CD4-positive, CD25-positive, alpha-beta regulatory T cell (primary cell): ENCODE measurements around the gene CEP57. TPM values are rescaled to one million over a fixed set of nuclear protein-coding genes. Genes with fewer than 3 reads are reported as not detected.

Source experiments
- ATAC-seq, 2 donors: fragments of 150-1000 bp; cut with Tn5 transposase; one replicate each; pipeline ENCODE4 v1.10.0; 2021; ENCODE audit warnings: low read depth in 2 of 2, moderate number of reproducible peaks in 2 of 2, moderate library complexity in 1 of 2
- DNase-seq, 3 donors: peaks; one replicate each; pipeline versions ENCODE4 v3.0.0 to v3.0.0-alpha.2; 2012 to 2022; ENCODE audit warnings: mixed read lengths in 1 of 3
- H3K27ac ChIP-seq: one replicate; pipeline ENCODE4 v1.7.0; 2013; ENCODE audit warnings: mild to moderate bottlenecking, low read length; ENCODE audit not compliant: insufficient read depth, poor library complexity, severe bottlenecking
- H3K27me3 ChIP-seq: one replicate; pipeline ENCODE4 v1.7.0; 2013; ENCODE audit warnings: low read length; ENCODE audit not compliant: control insufficient read depth, insufficient read depth
- H3K36me3 ChIP-seq: one replicate; pipeline ENCODE4 v1.7.0; 2013; ENCODE audit warnings: mild to moderate bottlenecking, low read length, moderate library complexity; ENCODE audit not compliant: control insufficient read depth, insufficient read depth
- H3K4me1 ChIP-seq: 2 replicates; pipeline ENCODE4 v1.7.0; 2013; ENCODE audit warnings: mild to moderate bottlenecking, low read length; ENCODE audit not compliant: insufficient read depth, control insufficient read depth, poor library complexity, severe bottlenecking
- H3K4me3 ChIP-seq: one replicate; pipeline ENCODE4 v1.7.0; 2013; ENCODE audit warnings: low read depth, mild to moderate bottlenecking, low read length, moderate library complexity
- H3K9me3 ChIP-seq, 2 experiments: 1 replicate in 1 of 2; 2 replicates in 1 of 2; pipeline ENCODE4 v1.7.0; 2013; ENCODE audit warnings: low read length in 2 of 2, mild to moderate bottlenecking in 1 of 2, moderate library complexity in 1 of 2; ENCODE audit not compliant: control insufficient read depth in 2 of 2
- H3K27ac Mint-ChIP-seq, 3 donors: one replicate each; pipeline ENCODE4 v1.8.0; 2020 to 2022; ENCODE audit warnings: mild to moderate bottlenecking in 3 of 3, mixed read lengths in 3 of 3, moderate library complexity in 2 of 3
- H3K27me3 Mint-ChIP-seq: one replicate; pipeline ENCODE4 v1.8.0; 2022; ENCODE audit warnings: mild to moderate bottlenecking, mixed read lengths
- H3K36me3 Mint-ChIP-seq: one replicate; pipeline ENCODE4 v1.8.0; 2020; ENCODE audit warnings: mixed read lengths
- H3K4me1 Mint-ChIP-seq, 4 donors: one replicate each; pipeline ENCODE4 v1.8.0; 2020 to 2022; ENCODE audit warnings: mixed read lengths in 4 of 4, mild to moderate bottlenecking in 1 of 4
- H3K4me3 Mint-ChIP-seq, 4 donors: one replicate each; pipeline ENCODE4 v1.8.0; 2020 to 2022; ENCODE audit warnings: mild to moderate bottlenecking in 4 of 4, mixed read lengths in 4 of 4, moderate library complexity in 3 of 4
- H3K9me3 Mint-ChIP-seq, 7 donors: one replicate each; pipeline ENCODE4 v1.8.0; 2020 to 2022; ENCODE audit warnings: mixed read lengths in 7 of 7, mild to moderate bottlenecking in 3 of 7, moderate library complexity in 2 of 7
- polyA plus RNA-seq, 4 donors: library from polyadenylated mRNA; unstranded; fragments of 300-500 nt; fragmentation: Illumina TruSeq; gene quantifications; one replicate each; pipeline ENCODE4 v1.2.3, GENCODE V29; 2021
- total RNA-seq: library from RNA; stranded (reverse); gene quantifications from one replicate; pipeline ENCODE4 v1.2.3, GENCODE V29; 2022

The CEP57 gene
- total RNA-seq (67.7 TPM), polyA plus RNA-seq (10 to 100 TPM; 51.6 to 69.9 (median 59.3) TPM)

- Histone ChIP-seq H3K27ac (peak within 1 kb of the TSS; percentile 100), H3K36me3 (peaks cover 23% of the 10 kb centered on the region), H3K9me3 (no peaks in the 10 kb centered on the region), H3K4me3 (peak within 1 kb of the TSS; percentile 92), H3K27me3 (no peaks in the 10 kb centered on the region), H3K4me1 (peaks cover 48% of the 10 kb centered on the region)
- Mint-ChIP-seq H3K36me3 (peaks cover 18% of the 10 kb centered on the region), H3K4me1 (peaks cover 15 to 74% (median 59%) of the 10 kb centered on the region in 4 donors), H3K9me3 (no peaks in the 10 kb centered on the region), H3K27me3 (peaks cover 10% of the 10 kb centered on the region), H3K27ac (peak within 1 kb of the TSS; percentile 100), H3K4me3 (peak within 1 kb of the TSS; percentile 96 to 100 (median 99))
- peak; percentile 91 to 98 (median 97) for DNase-seq
- ATAC-seq, result peak; percentile 64 to 67
These were observed at the start of gene CEP57 for GRCh38 chr11:95790123-95790932. TSS of gene CEP57 (plus strand) at chr11:95790498. CDS start at chr11:95790699, 201 bp downstream.

DNA sequence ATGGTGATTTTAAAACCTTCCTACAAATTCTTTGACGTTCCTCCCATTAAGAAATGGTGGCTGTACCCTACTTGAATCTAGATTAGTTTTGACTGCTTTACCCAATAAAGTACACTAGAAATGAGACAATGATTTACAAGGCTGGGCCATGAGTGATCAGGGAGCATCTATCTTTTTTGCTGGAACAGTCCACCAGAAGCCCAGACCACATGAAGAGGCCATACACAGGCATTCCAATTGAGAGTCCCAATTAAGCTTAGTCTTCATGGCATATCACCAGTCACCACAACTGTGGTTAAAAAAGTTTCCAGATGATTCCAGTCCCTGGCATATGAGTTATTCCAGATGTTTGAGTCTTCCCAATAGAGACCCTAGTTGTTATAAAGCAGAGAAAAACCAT lies 40.2 kb upstream of the CEP57 start:
- DNase-seq (peak in 1 of 3 donors; percentile 9), ATAC-seq (no peak)
- no peak overlapping the region for H3K4me3 ChIP-seq
- no peaks in the 10 kb centered on the region for H3K27me3 ChIP-seq
- Mint-ChIP-seq H3K27ac (no peak overlapping the region), H3K27me3 (peaks cover 8% of the 10 kb centered on the region), H3K4me3 (no peak overlapping the region), H3K9me3 (no peaks in the 10 kb centered on the region), H3K4me1 (peaks cover 0 to 2% (median 0%) of the 10 kb centered on the region in 4 donors), H3K36me3 (no peaks in the 10 kb centered on the region)
- H3K9me3 ChIP-seq, result no peaks in the 10 kb centered on the region
- H3K27ac ChIP-seq, result no peak overlapping the region
- H3K36me3 ChIP-seq, result no peaks in the 10 kb centered on the region
- H3K4me1 ChIP-seq, result no peaks in the 10 kb centered on the region

DNA sequence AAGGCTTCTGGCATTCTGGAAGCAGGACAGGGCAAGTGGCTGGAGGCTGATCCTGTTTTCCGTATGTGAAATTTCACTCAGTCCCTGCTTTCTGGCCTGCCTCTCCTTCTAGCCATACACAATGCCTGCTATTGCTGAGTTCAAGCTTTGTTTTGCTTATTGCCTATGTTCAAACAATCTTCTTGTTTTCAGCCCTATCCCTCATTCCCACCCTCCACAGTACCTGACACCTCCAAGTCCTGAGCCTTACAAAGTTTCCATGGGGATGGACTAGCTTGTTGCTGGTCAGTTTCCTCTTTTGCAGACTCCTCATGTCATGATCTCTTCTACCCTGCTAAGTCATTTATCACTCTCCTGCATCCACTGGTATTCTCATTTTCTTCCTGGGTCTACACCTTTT lies 38.8 kb upstream of the CEP57 start:
- ATAC-seq (no peak), DNase-seq (no peak)
- Histone ChIP-seq H3K4me1 (no peaks in the 10 kb centered on the region), H3K27ac (no peak overlapping the region), H3K4me3 (no peak overlapping the region), H3K36me3 (no peaks in the 10 kb centered on the region), H3K27me3 (no peaks in the 10 kb centered on the region), H3K9me3 (no peaks in the 10 kb centered on the region)
- Mint-ChIP-seq H3K36me3 (no peaks in the 10 kb centered on the region), H3K27ac (no peak overlapping the region), H3K4me1 (peaks cover 0 to 2% (median 0%) of the 10 kb centered on the region in 4 donors), H3K9me3 (no peaks in the 10 kb centered on the region), H3K4me3 (no peak overlapping the region), H3K27me3 (peaks cover 9% of the 10 kb centered on the region)

GRCh38 chr11:95760941-95761340 lies 29.4 kb upstream of the CEP57 start:
- Mint-ChIP-seq H3K4me3 (no peak overlapping the region), H3K36me3 (no peaks in the 10 kb centered on the region), H3K27me3 (peaks cover 16% of the 10 kb centered on the region), H3K4me1 (peaks cover 0 to 7% (median 3%) of the 10 kb centered on the region in 4 donors), H3K9me3 (no peaks in the 10 kb centered on the region), H3K27ac (no peak overlapping the region)
- Histone ChIP-seq H3K4me1 (no peaks in the 10 kb centered on the region), H3K9me3 (no peaks in the 10 kb centered on the region), H3K27ac (no peak overlapping the region), H3K27me3 (no peaks in the 10 kb centered on the region), H3K36me3 (no peaks in the 10 kb centered on the region), H3K4me3 (no peak overlapping the region)
- ATAC-seq, result no peak
- DNase-seq, result no peak

- Histone ChIP-seq H3K27me3 (no peaks in the 10 kb centered on the region), H3K4me3 (no peak overlapping the region), H3K4me1 (no peaks in the 10 kb centered on the region), H3K9me3 (no peaks in the 10 kb centered on the region), H3K36me3 (no peaks in the 10 kb centered on the region), H3K27ac (no peak overlapping the region)
- ATAC-seq (no peak), DNase-seq (no peak)
- H3K27me3 Mint-ChIP-seq, result peaks cover 11% of the 10 kb centered on the region
- no peak overlapping the region for H3K4me3 Mint-ChIP-seq
- H3K4me1 Mint-ChIP-seq, result peaks cover 0 to 7% (median 3%) of the 10 kb centered on the region in 4 donors
- no peak overlapping the region for H3K27ac Mint-ChIP-seq
- H3K9me3 Mint-ChIP-seq, result no peaks in the 10 kb centered on the region
- H3K36me3 Mint-ChIP-seq, result no peaks in the 10 kb centered on the region
These were observed 27.8 kb upstream of the CEP57 start for GRCh38 chr11:95762534-95762933.

- Mint-ChIP-seq H3K27me3 (peaks cover 5% of the 10 kb centered on the region), H3K36me3 (no peaks in the 10 kb centered on the region)
These were observed 25.9 kb upstream of the CEP57 start for GRCh38 chr11:95764267-95764898.

GRCh38 chr11:95766701-95767100 lies 23.6 kb upstream of the CEP57 start:
- no peak for ATAC-seq
- Histone ChIP-seq H3K4me1 (no peaks in the 10 kb centered on the region), H3K9me3 (no peaks in the 10 kb centered on the region), H3K4me3 (no peak overlapping the region), H3K27ac (no peak overlapping the region), H3K36me3 (peaks cover 15% of the 10 kb centered on the region), H3K27me3 (no peaks in the 10 kb centered on the region)
- Mint-ChIP-seq H3K27ac (no peak overlapping the region), H3K27me3 (no peaks in the 10 kb centered on the region), H3K9me3 (no peaks in the 10 kb centered on the region), H3K4me3 (no peak overlapping the region), H3K36me3 (peaks cover 3% of the 10 kb centered on the region), H3K4me1 (peaks cover 0 to 7% (median 3%) of the 10 kb centered on the region in 4 donors)
- no peak for DNase-seq

More at GRCh38 chr11:95764267-95764898, 25.9 kb upstream of the CEP57 start:
- Histone ChIP-seq H3K9me3 (no peaks in the 10 kb centered on the region), H3K36me3 (peaks cover 5% of the 10 kb centered on the region), H3K4me3 (no peak overlapping the region), H3K4me1 (no peaks in the 10 kb centered on the region), H3K27ac (no peak overlapping the region), H3K27me3 (no peaks in the 10 kb centered on the region)
- Mint-ChIP-seq H3K4me3 (no peak overlapping the region), H3K4me1 (peaks cover 0 to 7% (median 3%) of the 10 kb centered on the region in 4 donors), H3K9me3 (no peaks in the 10 kb centered on the region), H3K27ac (no peak overlapping the region)
- ATAC-seq (peak; percentile 88 to 90), DNase-seq (peak in 2 of 3 donors; percentile 71 to 81)
